C4-2B (cell line): ENCODE results near the gene SLC51A.

ENCODE experiments used
- ZFX ChIP-seq: fragments of 450-650 bp; IDR thresholded peaks from 2 replicates; pipeline ENCODE4 v1.6.1; 2017
- TF ChIP-seq, protein P1 (sequence below): fragments of 450-650 bp; conservative IDR thresholded peaks from 2 replicates; pipeline ENCODE4 v1.5.1; 2017; ENCODE audit warnings: mild to moderate bottlenecking

- TF ChIP-seq, protein P1, sequence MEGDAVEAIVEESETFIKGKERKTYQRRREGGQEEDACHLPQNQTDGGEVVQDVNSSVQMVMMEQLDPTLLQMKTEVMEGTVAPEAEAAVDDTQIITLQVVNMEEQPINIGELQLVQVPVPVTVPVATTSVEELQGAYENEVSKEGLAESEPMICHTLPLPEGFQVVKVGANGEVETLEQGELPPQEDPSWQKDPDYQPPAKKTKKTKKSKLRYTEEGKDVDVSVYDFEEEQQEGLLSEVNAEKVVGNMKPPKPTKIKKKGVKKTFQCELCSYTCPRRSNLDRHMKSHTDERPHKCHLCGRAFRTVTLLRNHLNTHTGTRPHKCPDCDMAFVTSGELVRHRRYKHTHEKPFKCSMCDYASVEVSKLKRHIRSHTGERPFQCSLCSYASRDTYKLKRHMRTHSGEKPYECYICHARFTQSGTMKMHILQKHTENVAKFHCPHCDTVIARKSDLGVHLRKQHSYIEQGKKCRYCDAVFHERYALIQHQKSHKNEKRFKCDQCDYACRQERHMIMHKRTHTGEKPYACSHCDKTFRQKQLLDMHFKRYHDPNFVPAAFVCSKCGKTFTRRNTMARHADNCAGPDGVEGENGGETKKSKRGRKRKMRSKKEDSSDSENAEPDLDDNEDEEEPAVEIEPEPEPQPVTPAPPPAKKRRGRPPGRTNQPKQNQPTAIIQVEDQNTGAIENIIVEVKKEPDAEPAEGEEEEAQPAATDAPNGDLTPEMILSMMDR = no peak
- TF ChIP-seq ZFX = no peak
Measured at GRCh38 chr3:196255776-196256175, 39.4 kb downstream of the SLC51A start.
